Measurements from ENCODE around the gene STON1.

GRCh38 chr2:48515513-48515985, 14.4 kb upstream of the STON1 start:
- TF ChIP-seq EZH2 (optimal IDR thresholded peaks at IDR 0.05; ENCODE audit: low read depth, low read length) (no peak), EZH2phosphoT487 (IDR thresholded peaks at IDR 0.05; ENCODE audit: low read length) (no peak), CTCF (IDR thresholded peaks at IDR 0.05; ENCODE audit: low read length) (no peak)

Data from MM.1S (cell line).